Kidney (tissue), 14 donors: ENCODE measurements around the gene FAM20C. TPM values are rescaled to one million over a fixed set of nuclear protein-coding genes. Genes with fewer than 3 reads are reported as not detected.
A peak's percentile ranks its signal among the peaks of the same experiment; 100 is the strongest.

Source experiments
- DNase-seq, 5 donors: peaks; one replicate each; pipeline ENCODE4 v3.0.0-alpha.2; 2013 to 2020
- FAIRE-seq: peaks from 2 replicates; lab custom pipeline; 2012; peaks lifted over from hg19 to GRCh38; lab: Jason Lieb, UNC
- H3K27ac ChIP-seq, 2 donors: one replicate each; pipeline ENCODE4 v1.7.0; 2013; ENCODE audit warnings: low read depth in 2 of 2, low read length in 2 of 2, inconsistent platforms in 1 of 2
- H3K27me3 ChIP-seq: one replicate; pipeline ENCODE4 v1.7.1; 2013; ENCODE audit warnings: low read length, inconsistent platforms; ENCODE audit not compliant: control insufficient read depth, insufficient read depth
- H3K36me3 ChIP-seq, 3 donors: one replicate each; pipeline versions ENCODE4 v1.7.0 to v1.7.1; 2013; ENCODE audit warnings: low read length in 3 of 3, control low read depth in 1 of 3, inconsistent platforms in 1 of 3; ENCODE audit not compliant: insufficient read depth in 3 of 3, control insufficient read depth in 2 of 3
- H3K4me1 ChIP-seq, 3 donors: one replicate each; pipeline versions ENCODE4 v1.7.0 to v1.7.1; 2013; ENCODE audit warnings: low read length in 3 of 3, inconsistent platforms in 1 of 3, low read depth in 1 of 3; ENCODE audit not compliant: control insufficient read depth in 2 of 3, insufficient read depth in 2 of 3
- H3K4me3 ChIP-seq, 3 donors: one replicate each; pipeline versions ENCODE4 v1.7.0 to v1.8.1; 2013; ENCODE audit warnings: low read length in 3 of 3, control low read depth in 1 of 3, inconsistent platforms in 1 of 3
- H3K9ac ChIP-seq, 3 donors: one replicate each; pipeline versions ENCODE4 v1.7.0 to v1.7.1; 2013; ENCODE audit warnings: low read length in 3 of 3, control low read depth in 1 of 3, inconsistent platforms in 1 of 3
- H3K9me3 ChIP-seq, 3 donors: one replicate each; pipeline versions ENCODE4 v1.7.0 to v1.7.1; 2013; ENCODE audit warnings: low read length in 3 of 3, control low read depth in 1 of 3, inconsistent platforms in 1 of 3; ENCODE audit not compliant: control insufficient read depth in 2 of 3, insufficient read depth in 1 of 3
- CTCF ChIP-seq: IDR thresholded peaks from 3 replicates; pipeline ENCODE4 v1.5.1; 2012; ENCODE audit warnings: mild to moderate bottlenecking, moderate library complexity, borderline replicate concordance; ENCODE audit not compliant: insufficient read depth; ENCODE audit errors: extremely low read depth
- intact Hi-C: fragments of 100-400 bp; cut with DNase I; formaldehyde crosslinking; loops from one replicate; pipeline ENCODE4 v1.11.1; 2022
- polyA plus RNA-seq: library from polyadenylated mRNA; stranded (reverse); fragments of 350-450 nt; fragmentation: Illumina TruSeq; extraction: RNeasy Lipid Tissue Mini Kit (QIAGEN cat#74804); gene quantifications from one replicate; pipeline ENCODE4 v1.2.3, GENCODE V29; 2014; ENCODE audit warnings: low read depth, low replicate concordance; ENCODE audit not compliant: insufficient read depth
- total RNA-seq: library from RNA; stranded (reverse); fragmentation: NEBNext Ultra II Directional; extraction: Animal tissue kit (Norgen Biotek cat#: 25700); gene quantifications from one replicate; pipeline ENCODE4 v1.2.1, GENCODE V29; 2021
- donor health status: control.
- donor health status: control.
- donor health status: control.
- donor health status: control.
- donor health status: control.
- donor health status: DM: yes; HTN: yes; CAD: no.
- donor health status: Normal renal cell carcinoma (clear cell type).

FAM20C gene
- total and polyA plus RNA-seq, 2 donors from 2014 or later, result 84.9 to 114 TPM

- Histone ChIP-seq H3K9me3 (no peaks in the 10 kb centered on the region), H3K27ac (no peak overlapping the region), H3K36me3 (peaks cover 5 to 29% (median 14%) of the 10 kb centered on the region in 3 donors), H3K4me1 (peaks cover 0 to 29% (median 8%) of the 10 kb centered on the region in 3 donors), H3K9ac (peak overlapping the region in 1 of 3 donors; percentile 80), H3K27me3 (no peaks in the 10 kb centered on the region), H3K4me3 (peak overlapping the region in 2 of 3 donors; percentile 80 to 85)
- DNase-seq, result peak in 3 of 5 donors; percentile 30 to 77 (median 54)
- FAIRE-seq, result no peak
- intact Hi-C loops, result no loop called here
- TF ChIP-seq CTCF, result no peak
Measured at GRCh38 chr7:192701-193480, 520 bp downstream of the FAM20C start.

GRCh38 chr7:193481-194251 is 1.3 kb downstream of the FAM20C start:
- intact Hi-C loops, result no loop called here

GRCh38 chr7:194252-195009 is 2.1 kb downstream of the FAM20C start:
- H3K4me1 ChIP-seq, result peaks cover 0 to 42% (median 22%) of the 10 kb centered on the region in 3 donors
- peak overlapping the region; percentile 58 to 85 (median 80) for H3K4me3 ChIP-seq
- H3K36me3 ChIP-seq, result peaks cover 4 to 41% (median 22%) of the 10 kb centered on the region in 3 donors
- FAIRE-seq (no peak), DNase-seq (peak in 4 of 5 donors; percentile 81 to 87 (median 86))
- peak overlapping the region; percentile 2 to 80 (median 65) for H3K9ac ChIP-seq
- intact Hi-C loops, result no loop called here
- H3K27ac ChIP-seq, result peak overlapping the region; percentile 23 to 71
- no peak for TF ChIP-seq CTCF
- no peaks in the 10 kb centered on the region for H3K9me3 ChIP-seq
- H3K27me3 ChIP-seq, result no peaks in the 10 kb centered on the region

More at GRCh38 chr7:193481-194251, 1.3 kb downstream of the FAM20C start:
- peaks cover 5 to 36% (median 21%) of the 10 kb centered on the region in 3 donors for H3K36me3 ChIP-seq
- H3K27ac ChIP-seq, result peak overlapping the region; percentile 28 to 43
- H3K4me3 ChIP-seq, result peak overlapping the region; percentile 58 to 85 (median 80)
- DNase-seq, result peak in 3 of 5 donors; percentile 41 to 77 (median 66)
- peaks cover 0 to 36% (median 16%) of the 10 kb centered on the region in 3 donors for H3K4me1 ChIP-seq
- H3K9ac ChIP-seq, result peak overlapping the region in 2 of 3 donors; percentile 27 to 80
- no peaks in the 10 kb centered on the region for H3K9me3 ChIP-seq
- TF ChIP-seq CTCF, result no peak
- FAIRE-seq, result no peak
- H3K27me3 ChIP-seq, result no peaks in the 10 kb centered on the region
